Measurements from ENCODE around the gene ZNF362. TPM values are rescaled to one million over a fixed set of nuclear protein-coding genes. Genes with fewer than 3 reads are reported as not detected.

ZNF362 gene
- total and polyA plus RNA-seq, 2 donors (not counting 1 experiment from before 2014, with no cell fraction given): 3.8 to 5.7 TPM

DNA sequence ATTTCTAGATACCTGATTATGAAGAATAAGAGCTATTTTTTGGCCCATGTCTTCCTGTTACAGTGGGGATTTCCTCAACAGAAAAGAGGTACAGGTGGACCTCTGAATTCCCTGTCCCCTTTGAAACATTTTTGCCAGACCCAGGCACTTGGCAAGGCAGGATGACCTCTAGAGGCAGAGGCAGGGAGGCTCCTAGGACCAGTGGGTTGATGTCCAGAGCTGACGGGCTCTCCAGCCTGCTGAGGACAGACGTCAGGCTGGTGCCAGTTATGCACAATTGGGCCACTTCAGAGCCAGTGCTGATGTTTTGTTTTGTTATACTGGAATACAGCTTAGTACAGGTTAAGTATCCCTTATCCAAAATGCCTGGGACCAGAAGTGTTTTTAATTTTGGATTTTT is 83.1 kb downstream of the ZNF362 start:
- DNase-seq (ENCODE audit: low read depth in 2 of 2): no peak
- Histone ChIP-seq H3K36me3 (ENCODE audit: control insufficient read depth, insufficient read depth, low read length) (peaks cover 5% of the 10 kb centered on the region), H3K4me2 (ENCODE audit: extremely low read depth, insufficient read depth, low read length) (peak overlapping the region; percentile 72), H2AFZ (ENCODE audit: low read length) (no peak overlapping the region), H4K20me1 (ENCODE audit: control insufficient read depth, extremely low read depth, insufficient read depth, low read length) (peaks cover 2% of the 10 kb centered on the region), H3K4me3 (replicated peaks in 1 of 4; ENCODE audit: control extremely low read depth in 1 of 4, insufficient read depth in 1 of 4, low read depth in 3 of 4, low read length in 4 of 4) (peak overlapping the region in 1 of 4 experiments; percentile 29), H3K27ac (ENCODE audit: insufficient read depth, low read length) (peak overlapping the region; percentile 78), H3K4me1 (ENCODE audit: control insufficient read depth, extremely low read depth, insufficient read depth, low read length) (peaks cover 71% of the 10 kb centered on the region), H3K9me3 (ENCODE audit: control insufficient read depth, insufficient read depth, low read depth, low read length) (no peaks in the 10 kb centered on the region), H3K9ac (ENCODE audit: insufficient read depth, low read length) (peak overlapping the region; percentile 9), H3K79me2 (ENCODE audit: control insufficient read depth, insufficient read depth, low read length) (peaks cover 99% of the 10 kb centered on the region), H3K27me3 (ENCODE audit: control insufficient read depth, insufficient read depth, low read length) (no peaks in the 10 kb centered on the region)
- no peak for TF ChIP-seq EZH2 (IDR thresholded peaks at IDR 0.05; ENCODE audit: low read length, missing control alignments)
- peak in 1 of 2 donors; percentile 30 for TF ChIP-seq CTCF (conservative IDR thresholded peaks at IDR 0.05 in 1 of 2, IDR thresholded peaks at IDR 0.05 in 1 of 2; ENCODE audit: low read depth in 1 of 2, low read length in 2 of 2)

DNA sequence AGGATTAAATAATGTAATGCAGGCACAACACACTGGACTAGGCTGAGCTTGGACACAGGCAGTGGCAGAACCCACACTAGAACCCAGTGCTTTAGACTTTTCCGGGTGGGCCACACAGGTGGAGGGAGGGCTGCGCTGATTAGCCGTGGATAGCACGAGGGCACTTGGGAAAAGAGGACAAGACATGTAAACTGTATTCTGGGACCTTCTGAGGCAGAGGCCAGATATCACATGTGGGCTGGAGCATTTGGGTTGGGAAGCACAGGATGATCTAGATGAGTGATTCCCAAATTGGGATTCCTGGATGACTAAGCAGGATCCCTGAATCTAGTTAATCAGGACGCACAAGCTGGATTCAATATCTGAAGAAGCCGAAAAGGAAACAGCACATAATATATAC is 84.9 kb downstream of the ZNF362 start:
- no peak for TF ChIP-seq EZH2 (IDR thresholded peaks at IDR 0.05; ENCODE audit: low read length, missing control alignments)
- TF ChIP-seq CTCF (conservative IDR thresholded peaks at IDR 0.05 in 1 of 2, IDR thresholded peaks at IDR 0.05 in 1 of 2; ENCODE audit: low read depth in 1 of 2, low read length in 2 of 2): no peak
- Histone ChIP-seq H3K27ac (ENCODE audit: insufficient read depth, low read length) (peak overlapping the region; percentile 86), H3K4me2 (ENCODE audit: extremely low read depth, insufficient read depth, low read length) (peak overlapping the region; percentile 25)

GRCh38 chr1:33342041-33342723 is 85.9 kb downstream of the ZNF362 start:
- Histone ChIP-seq H2AFZ (ENCODE audit: low read length) (no peak overlapping the region), H3K9ac (ENCODE audit: insufficient read depth, low read length) (peak overlapping the region; percentile 52), H3K79me2 (ENCODE audit: control insufficient read depth, insufficient read depth, low read length) (peaks cover 99% of the 10 kb centered on the region), H3K36me3 (ENCODE audit: control insufficient read depth, insufficient read depth, low read length) (peaks cover 4% of the 10 kb centered on the region), H3K4me1 (ENCODE audit: control insufficient read depth, extremely low read depth, insufficient read depth, low read length) (peaks cover 71% of the 10 kb centered on the region), H3K27ac (ENCODE audit: insufficient read depth, low read length) (peak overlapping the region; percentile 86), H3K4me2 (ENCODE audit: extremely low read depth, insufficient read depth, low read length) (peak overlapping the region; percentile 82), H3K27me3 (ENCODE audit: control insufficient read depth, insufficient read depth, low read length) (no peaks in the 10 kb centered on the region), H3K4me3 (replicated peaks in 1 of 4; ENCODE audit: control extremely low read depth in 1 of 4, insufficient read depth in 1 of 4, low read depth in 3 of 4, low read length in 4 of 4) (peak overlapping the region in 3 of 4 experiments; percentile 21 to 42 (median 32)), H3K9me3 (ENCODE audit: control insufficient read depth, insufficient read depth, low read depth, low read length) (no peaks in the 10 kb centered on the region), H4K20me1 (ENCODE audit: control insufficient read depth, extremely low read depth, insufficient read depth, low read length) (peaks cover 2% of the 10 kb centered on the region)
- peak; percentile 99 for DNase-seq (ENCODE audit: low read depth in 2 of 2)
- TF ChIP-seq EZH2 (IDR thresholded peaks at IDR 0.05; ENCODE audit: low read length, missing control alignments) (no peak), CTCF (conservative IDR thresholded peaks at IDR 0.05 in 1 of 2, IDR thresholded peaks at IDR 0.05 in 1 of 2; ENCODE audit: low read depth in 1 of 2, low read length in 2 of 2) (no peak)

More for the DNA sequence above, 84.9 kb downstream of the ZNF362 start:
- H3K79me2 ChIP-seq (ENCODE audit: control insufficient read depth, insufficient read depth, low read length): peaks cover 99% of the 10 kb centered on the region
- H3K4me3 ChIP-seq (replicated peaks in 1 of 4; ENCODE audit: control extremely low read depth in 1 of 4, insufficient read depth in 1 of 4, low read depth in 3 of 4, low read length in 4 of 4): no peak overlapping the region
- H4K20me1 ChIP-seq (ENCODE audit: control insufficient read depth, extremely low read depth, insufficient read depth, low read length): peaks cover 2% of the 10 kb centered on the region
- DNase-seq (ENCODE audit: low read depth in 2 of 2): no peak
- H3K9me3 ChIP-seq (ENCODE audit: control insufficient read depth, insufficient read depth, low read depth, low read length): no peaks in the 10 kb centered on the region
- H3K27me3 ChIP-seq (ENCODE audit: control insufficient read depth, insufficient read depth, low read length): no peaks in the 10 kb centered on the region
- no peak overlapping the region for H2AFZ ChIP-seq (ENCODE audit: low read length)
- peaks cover 4% of the 10 kb centered on the region for H3K36me3 ChIP-seq (ENCODE audit: control insufficient read depth, insufficient read depth, low read length)
- peaks cover 70% of the 10 kb centered on the region for H3K4me1 ChIP-seq (ENCODE audit: control insufficient read depth, extremely low read depth, insufficient read depth, low read length)
- H3K9ac ChIP-seq (ENCODE audit: insufficient read depth, low read length): no peak overlapping the region
